ENCODE data around the gene SNAPC2.

SNAPC2 gene

GRCh38 chr19:7915250-7916102, 4.7 kb upstream of the SNAPC2 start:
- Histone ChIP-seq H3K27me3 (ENCODE audit: insufficient read depth, poor library complexity, severe bottlenecking) (peaks cover 7% of the 10 kb centered on the region), H3K4me1 (ENCODE audit: insufficient read depth, poor library complexity, severe bottlenecking) (no peaks in the 10 kb centered on the region), H3K4me3 (ENCODE audit: severe bottlenecking) (peak overlapping the region; percentile 42), H3K27ac (ENCODE audit: poor library complexity, severe bottlenecking) (peak overlapping the region; percentile 22), H3K36me3 (ENCODE audit: low read depth) (peaks cover 15% of the 10 kb centered on the region), H3K9me3 (ENCODE audit: severe bottlenecking) (no peaks in the 10 kb centered on the region)
- ATAC-seq (ENCODE audit: low read depth) (no peak), DNase-seq (ENCODE audit: low spot score) (no peak)
- TF ChIP-seq, protein P1, sequence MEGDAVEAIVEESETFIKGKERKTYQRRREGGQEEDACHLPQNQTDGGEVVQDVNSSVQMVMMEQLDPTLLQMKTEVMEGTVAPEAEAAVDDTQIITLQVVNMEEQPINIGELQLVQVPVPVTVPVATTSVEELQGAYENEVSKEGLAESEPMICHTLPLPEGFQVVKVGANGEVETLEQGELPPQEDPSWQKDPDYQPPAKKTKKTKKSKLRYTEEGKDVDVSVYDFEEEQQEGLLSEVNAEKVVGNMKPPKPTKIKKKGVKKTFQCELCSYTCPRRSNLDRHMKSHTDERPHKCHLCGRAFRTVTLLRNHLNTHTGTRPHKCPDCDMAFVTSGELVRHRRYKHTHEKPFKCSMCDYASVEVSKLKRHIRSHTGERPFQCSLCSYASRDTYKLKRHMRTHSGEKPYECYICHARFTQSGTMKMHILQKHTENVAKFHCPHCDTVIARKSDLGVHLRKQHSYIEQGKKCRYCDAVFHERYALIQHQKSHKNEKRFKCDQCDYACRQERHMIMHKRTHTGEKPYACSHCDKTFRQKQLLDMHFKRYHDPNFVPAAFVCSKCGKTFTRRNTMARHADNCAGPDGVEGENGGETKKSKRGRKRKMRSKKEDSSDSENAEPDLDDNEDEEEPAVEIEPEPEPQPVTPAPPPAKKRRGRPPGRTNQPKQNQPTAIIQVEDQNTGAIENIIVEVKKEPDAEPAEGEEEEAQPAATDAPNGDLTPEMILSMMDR (IDR thresholded peaks at IDR 0.05; ENCODE audit: poor library complexity, severe bottlenecking): no peak

GRCh38 chr19:7916103-7916954, 3.8 kb upstream of the SNAPC2 start:
- TF ChIP-seq, protein P1 (IDR thresholded peaks at IDR 0.05; ENCODE audit: poor library complexity, severe bottlenecking): peak; percentile 14
- peak overlapping the region; percentile 42 for H3K4me3 ChIP-seq (ENCODE audit: severe bottlenecking)
- no peak for DNase-seq (ENCODE audit: low spot score)

GRCh38 chr19:7916955-7917266, 3.2 kb upstream of the SNAPC2 start:
- peaks cover 3% of the 10 kb centered on the region; the same call in 1 of the 2 replicates for H3K36me3 ChIP-seq (ENCODE audit: low read depth)
- TF ChIP-seq, protein P1 (IDR thresholded peaks at IDR 0.05; ENCODE audit: poor library complexity, severe bottlenecking): no peak
- ATAC-seq (ENCODE audit: low read depth) (no peak), DNase-seq (ENCODE audit: low spot score) (no peak)
- no peaks in the 10 kb centered on the region for H3K9me3 ChIP-seq (ENCODE audit: severe bottlenecking)
- H3K4me3 ChIP-seq (ENCODE audit: severe bottlenecking): peak overlapping the region; percentile 42
- peaks cover 7% of the 10 kb centered on the region for H3K27me3 ChIP-seq (ENCODE audit: insufficient read depth, poor library complexity, severe bottlenecking)
- no peaks in the 10 kb centered on the region for H3K4me1 ChIP-seq (ENCODE audit: insufficient read depth, poor library complexity, severe bottlenecking)
- peak overlapping the region; percentile 22 for H3K27ac ChIP-seq (ENCODE audit: poor library complexity, severe bottlenecking)

More at GRCh38 chr19:7916103-7916954, 3.8 kb upstream of the SNAPC2 start:
- H3K27ac ChIP-seq (ENCODE audit: poor library complexity, severe bottlenecking): peak overlapping the region; percentile 22
- peaks cover 9% of the 10 kb centered on the region for H3K36me3 ChIP-seq (ENCODE audit: low read depth)
- H3K9me3 ChIP-seq (ENCODE audit: severe bottlenecking): no peaks in the 10 kb centered on the region
- ATAC-seq (ENCODE audit: low read depth): peak; percentile 6; the same call in 2 of the 3 replicates
- no peaks in the 10 kb centered on the region for H3K4me1 ChIP-seq (ENCODE audit: insufficient read depth, poor library complexity, severe bottlenecking)
- H3K27me3 ChIP-seq (ENCODE audit: insufficient read depth, poor library complexity, severe bottlenecking): peaks cover 7% of the 10 kb centered on the region

DNA sequence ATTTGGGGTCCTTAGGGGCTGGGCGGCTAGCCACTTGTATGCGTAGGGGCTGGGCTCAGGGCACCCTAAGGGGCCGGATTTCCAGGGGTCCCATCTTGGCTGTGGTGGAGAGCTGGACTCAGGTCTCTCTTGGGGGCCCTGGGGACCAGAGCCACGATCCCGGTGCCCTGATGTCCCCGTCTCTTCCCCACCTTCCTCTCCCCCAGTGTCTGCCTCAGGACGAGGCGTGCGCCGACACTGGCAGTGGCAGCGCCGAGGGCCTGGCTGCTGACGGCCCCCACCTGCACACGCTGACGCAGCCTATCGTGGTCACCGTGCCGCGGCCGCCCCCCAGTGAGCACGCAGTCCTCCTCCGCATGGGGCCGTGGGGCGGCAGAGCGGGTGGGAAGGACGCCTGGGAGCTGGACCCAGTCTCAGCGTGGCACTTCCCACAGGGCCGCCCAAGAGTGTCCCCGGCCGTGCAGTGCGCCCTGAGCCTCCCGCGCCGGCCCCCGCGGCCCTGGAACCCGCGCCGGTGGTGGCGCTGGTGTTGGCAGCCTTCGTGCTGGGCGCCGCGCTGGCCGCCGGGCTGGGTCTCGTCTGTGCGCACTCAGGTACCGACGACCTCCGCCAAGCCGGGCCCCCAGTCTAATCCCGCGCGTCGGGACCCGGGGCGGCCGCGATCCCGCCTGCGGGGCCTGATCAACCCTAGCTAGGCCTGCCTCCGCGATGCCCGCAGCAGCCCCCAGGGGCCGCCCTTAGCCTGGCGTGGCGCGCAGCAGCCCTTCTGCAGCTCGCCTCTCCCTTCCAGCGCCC, 2.7 kb upstream of the SNAPC2 start:
- H3K4me3 ChIP-seq (ENCODE audit: severe bottlenecking): peak overlapping the region; percentile 42
- H3K27ac ChIP-seq (ENCODE audit: poor library complexity, severe bottlenecking): peak overlapping the region; percentile 22
- no peaks in the 10 kb centered on the region for H3K9me3 ChIP-seq (ENCODE audit: severe bottlenecking)
- H3K27me3 ChIP-seq (ENCODE audit: insufficient read depth, poor library complexity, severe bottlenecking): peaks cover 7% of the 10 kb centered on the region
- H3K4me1 ChIP-seq (ENCODE audit: insufficient read depth, poor library complexity, severe bottlenecking): no peaks in the 10 kb centered on the region
- TF ChIP-seq, protein P1 (IDR thresholded peaks at IDR 0.05; ENCODE audit: poor library complexity, severe bottlenecking): peak; percentile 62
- no peak for DNase-seq (ENCODE audit: low spot score)
- no peaks in the 10 kb centered on the region for H3K36me3 ChIP-seq (ENCODE audit: low read depth)
- peak; percentile 56 for ATAC-seq (ENCODE audit: low read depth)

Data from RWPE2 (cell line).